HL-60 (cell line): ENCODE measurements around the gene TIMM44.

ENCODE experiments used
- DNase-seq, 2 experiments: peaks; one replicate each; pipeline ENCODE4 v3.0.0-alpha.2; 2010 to 2020; ENCODE audit warnings: low read depth in 1 of 2, low spot score in 1 of 2
- H3K27ac ChIP-seq: fragments of 250-450 bp; sonication (Bioruptor Pico); replicated peaks from 2 replicates; pipeline ENCODE4 v1.5.1; 2020; ENCODE audit warnings: mild to moderate bottlenecking, moderate library complexity
- H3K27me3 ChIP-seq: fragments of 250-450 bp; sonication (Bioruptor Pico); 2 replicates; pipeline ENCODE4 v1.5.1; 2021; ENCODE audit warnings: mild to moderate bottlenecking, moderate library complexity; ENCODE audit not compliant: insufficient read depth, poor library complexity, severe bottlenecking
- H3K4me3 ChIP-seq: replicated peaks from 2 replicates; pipeline ENCODE4 v1.5.1; 2011; ENCODE audit warnings: mild to moderate bottlenecking, control low read depth, low read length; ENCODE audit not compliant: insufficient read depth
- CTCF ChIP-seq: IDR thresholded peaks from one replicate; pipeline ENCODE4 v1.5.1; 2011; ENCODE audit warnings: low read length, control low read depth, inconsistent platforms; ENCODE audit not compliant: insufficient read depth
- GABPA ChIP-seq: IDR thresholded peaks from 2 replicates; pipeline ENCODE4 v1.6.1; 2012; ENCODE audit warnings: low read depth
- POLR2AphosphoS5 ChIP-seq: IDR thresholded peaks from 2 replicates; pipeline ENCODE4 v1.6.1; 2012; ENCODE audit warnings: low read depth
- SPI1 ChIP-seq: IDR thresholded peaks from 2 replicates; pipeline ENCODE4 v1.6.1; 2012; ENCODE audit warnings: low read depth, mild to moderate bottlenecking, borderline replicate concordance
- TF ChIP-seq, protein P1 (sequence below): IDR thresholded peaks from 2 replicates; pipeline ENCODE4 v1.6.1; 2012; ENCODE audit warnings: low read depth; ENCODE audit not compliant: insufficient replicate concordance

The TIMM44 gene

GRCh38 chr19:7977021-7977722, 33.7 kb upstream of the TIMM44 start:
- Histone ChIP-seq H3K27me3 (no peaks in the 10 kb centered on the region), H3K27ac (no peak overlapping the region), H3K4me3 (no peak overlapping the region)
- DNase-seq = no peak
- TF ChIP-seq GABPA (no peak), POLR2AphosphoS5 (no peak), CTCF (no peak), SPI1 (no peak)
- TF ChIP-seq, protein P1, sequence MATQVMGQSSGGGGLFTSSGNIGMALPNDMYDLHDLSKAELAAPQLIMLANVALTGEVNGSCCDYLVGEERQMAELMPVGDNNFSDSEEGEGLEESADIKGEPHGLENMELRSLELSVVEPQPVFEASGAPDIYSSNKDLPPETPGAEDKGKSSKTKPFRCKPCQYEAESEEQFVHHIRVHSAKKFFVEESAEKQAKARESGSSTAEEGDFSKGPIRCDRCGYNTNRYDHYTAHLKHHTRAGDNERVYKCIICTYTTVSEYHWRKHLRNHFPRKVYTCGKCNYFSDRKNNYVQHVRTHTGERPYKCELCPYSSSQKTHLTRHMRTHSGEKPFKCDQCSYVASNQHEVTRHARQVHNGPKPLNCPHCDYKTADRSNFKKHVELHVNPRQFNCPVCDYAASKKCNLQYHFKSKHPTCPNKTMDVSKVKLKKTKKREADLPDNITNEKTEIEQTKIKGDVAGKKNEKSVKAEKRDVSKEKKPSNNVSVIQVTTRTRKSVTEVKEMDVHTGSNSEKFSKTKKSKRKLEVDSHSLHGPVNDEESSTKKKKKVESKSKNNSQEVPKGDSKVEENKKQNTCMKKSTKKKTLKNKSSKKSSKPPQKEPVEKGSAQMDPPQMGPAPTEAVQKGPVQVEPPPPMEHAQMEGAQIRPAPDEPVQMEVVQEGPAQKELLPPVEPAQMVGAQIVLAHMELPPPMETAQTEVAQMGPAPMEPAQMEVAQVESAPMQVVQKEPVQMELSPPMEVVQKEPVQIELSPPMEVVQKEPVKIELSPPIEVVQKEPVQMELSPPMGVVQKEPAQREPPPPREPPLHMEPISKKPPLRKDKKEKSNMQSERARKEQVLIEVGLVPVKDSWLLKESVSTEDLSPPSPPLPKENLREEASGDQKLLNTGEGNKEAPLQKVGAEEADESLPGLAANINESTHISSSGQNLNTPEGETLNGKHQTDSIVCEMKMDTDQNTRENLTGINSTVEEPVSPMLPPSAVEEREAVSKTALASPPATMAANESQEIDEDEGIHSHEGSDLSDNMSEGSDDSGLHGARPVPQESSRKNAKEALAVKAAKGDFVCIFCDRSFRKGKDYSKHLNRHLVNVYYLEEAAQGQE = no peak

DNA sequence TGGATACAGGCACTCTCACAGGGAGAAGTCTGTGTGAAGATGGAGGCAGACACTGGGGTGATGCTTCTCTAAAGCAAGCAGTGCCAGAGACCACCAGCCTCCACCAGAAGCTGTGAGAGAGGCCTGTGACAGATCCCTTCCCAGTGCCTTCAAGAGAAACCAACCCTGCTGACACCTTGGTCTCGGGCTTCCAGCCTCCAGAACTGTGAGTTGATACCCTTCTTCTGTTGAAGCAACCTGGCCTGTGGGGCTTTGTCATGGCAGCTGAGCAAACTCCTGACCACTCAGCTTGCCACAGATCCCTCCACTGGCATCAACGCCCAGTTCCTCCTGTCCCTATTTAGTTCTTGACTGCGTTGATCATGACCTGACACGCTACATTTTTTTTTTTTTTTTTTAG, 33.0 kb upstream of the TIMM44 start:
- TF ChIP-seq, protein P1 = no peak
- no peak for TF ChIP-seq SPI1
- TF ChIP-seq GABPA = no peak
- no peak for TF ChIP-seq CTCF
- no peak for TF ChIP-seq POLR2AphosphoS5
- H3K27ac ChIP-seq = no peak overlapping the region
- DNase-seq = no peak
- no peaks in the 10 kb centered on the region for H3K27me3 ChIP-seq
- H3K4me3 ChIP-seq = no peak overlapping the region

DNA sequence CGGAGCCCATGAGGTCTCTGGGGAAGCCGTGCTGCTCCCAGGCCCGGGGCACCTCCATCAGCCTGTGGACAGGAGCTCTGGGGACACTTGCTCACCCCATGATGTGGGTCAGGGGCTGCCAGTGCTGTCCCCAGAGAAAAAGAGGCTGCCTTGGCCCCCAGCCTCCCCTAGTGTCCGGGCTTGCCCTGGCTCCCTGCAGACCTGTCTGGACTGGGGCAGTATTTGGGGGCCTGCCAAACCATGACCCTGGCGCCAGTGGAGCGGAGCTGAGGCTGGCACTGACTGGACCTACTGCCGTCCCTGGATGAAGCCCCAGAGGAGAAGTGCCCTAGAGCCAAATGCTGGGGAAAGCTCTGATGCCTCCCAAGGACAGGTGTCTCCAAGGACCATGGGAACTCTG, 31.6 kb upstream of the TIMM44 start:
- TF ChIP-seq CTCF = no peak
- no peak for TF ChIP-seq POLR2AphosphoS5
- TF ChIP-seq SPI1 = no peak
- TF ChIP-seq, protein P1 = no peak
- TF ChIP-seq GABPA = no peak

More for the DNA sequence above, 31.6 kb upstream of the TIMM44 start:
- DNase-seq = no peak
- Histone ChIP-seq H3K4me3 (no peak overlapping the region), H3K27ac (no peak overlapping the region), H3K27me3 (no peaks in the 10 kb centered on the region)
